WTC11 (cell line): ENCODE measurements around the gene CD74. TPM values are rescaled to one million over a fixed set of nuclear protein-coding genes. Genes with fewer than 3 reads are reported as not detected.

Experiments used
- CBFB ChIP-seq: sonication (generic); formaldehyde crosslinking; IDR thresholded peaks from 2 replicates; pipeline ENCODE4 v1.8.1; 2022; ENCODE audit warnings: mild to moderate bottlenecking, low read depth, missing genetic modification reagents
- E2F5 ChIP-seq: sonication (generic); formaldehyde crosslinking; IDR thresholded peaks from 2 replicates; pipeline ENCODE4 v1.8.1; 2022; ENCODE audit warnings: mild to moderate bottlenecking, moderate library complexity, missing genetic modification reagents
- ERG ChIP-seq: fragments of 250-450 bp; sonication (Bioruptor Pico); IDR thresholded peaks from 2 replicates; pipeline ENCODE4 v1.8.0; 2021; ENCODE audit warnings: mild to moderate bottlenecking
- FOXK1 ChIP-seq: sonication (generic); formaldehyde crosslinking; IDR thresholded peaks from 2 replicates; pipeline ENCODE4 v1.8.0; 2022; ENCODE audit warnings: mild to moderate bottlenecking, moderate library complexity, missing genetic modification reagents
- FOXP1 ChIP-seq: sonication (generic); formaldehyde crosslinking; IDR thresholded peaks from 2 replicates; pipeline ENCODE4 v1.8.0; 2022; ENCODE audit warnings: missing genetic modification reagents, mild to moderate bottlenecking, moderate library complexity, borderline replicate concordance
- GTF2I ChIP-seq: fragments of 250-450 bp; sonication (Bioruptor Pico); conservative IDR thresholded peaks from 2 replicates; pipeline ENCODE4 v1.4.0; 2021; ENCODE audit warnings: mild to moderate bottlenecking
- KAT7 ChIP-seq: sonication (generic); formaldehyde crosslinking; IDR thresholded peaks from 2 replicates; pipeline ENCODE4 v1.8.1; 2023; ENCODE audit warnings: missing genetic modification reagents, mild to moderate bottlenecking, borderline replicate concordance
- MYBL2 ChIP-seq: sonication (generic); formaldehyde crosslinking; IDR thresholded peaks from 2 replicates; pipeline ENCODE4 v1.8.1; 2023; ENCODE audit warnings: mild to moderate bottlenecking, moderate library complexity, missing genetic modification reagents
- NFE2L1 ChIP-seq: sonication (generic); formaldehyde crosslinking; IDR thresholded peaks from 2 replicates; pipeline ENCODE4 v1.8.1; 2023; ENCODE audit warnings: missing genetic modification reagents
- SMAD4 ChIP-seq: sonication (generic); formaldehyde crosslinking; IDR thresholded peaks from 2 replicates; pipeline ENCODE4 v1.8.0; 2022; ENCODE audit warnings: mild to moderate bottlenecking, missing genetic modification reagents
- TP53 ChIP-seq: sonication (generic); formaldehyde crosslinking; IDR thresholded peaks from 2 replicates; pipeline ENCODE4 v1.8.1; 2023; ENCODE audit warnings: mild to moderate bottlenecking, missing genetic modification reagents
- USF1 ChIP-seq: sonication (generic); formaldehyde crosslinking; IDR thresholded peaks from 2 replicates; pipeline ENCODE4 v1.8.0; 2022; ENCODE audit warnings: mild to moderate bottlenecking, missing genetic modification reagents
- ZBTB21 ChIP-seq: sonication (generic); formaldehyde crosslinking; IDR thresholded peaks from 2 replicates; pipeline ENCODE4 v1.8.1; 2023; ENCODE audit warnings: mild to moderate bottlenecking, missing genetic modification reagents, borderline replicate concordance
- ZNF281 ChIP-seq: sonication (generic); formaldehyde crosslinking; IDR thresholded peaks from 2 replicates; pipeline ENCODE4 v1.8.0; 2023; ENCODE audit warnings: mild to moderate bottlenecking, missing genetic modification reagents
- ZNF532 ChIP-seq: fragments of 250-450 bp; sonication (Bioruptor Pico); IDR thresholded peaks from 2 replicates; pipeline ENCODE4 v1.9.0; 2021; ENCODE audit warnings: mild to moderate bottlenecking, borderline replicate concordance
- total RNA-seq: library from RNA; stranded (reverse); gene quantifications from 3 replicates; pipeline ENCODE4 v1.2.3, GENCODE V29; 2021
- TF ChIP-seq, protein P1 (sequence below): sonication (generic); formaldehyde crosslinking; conservative IDR thresholded peaks from 2 replicates; pipeline ENCODE4 v1.8.1; 2022; ENCODE audit warnings: mild to moderate bottlenecking, missing genetic modification reagents
- TF ChIP-seq, protein P2 (sequence below): sonication (generic); formaldehyde crosslinking; IDR thresholded peaks from 2 replicates; pipeline ENCODE4 v1.8.1; 2023; ENCODE audit warnings: mild to moderate bottlenecking, missing genetic modification reagents, moderate library complexity
- TF ChIP-seq, protein P3 (sequence below): sonication (generic); formaldehyde crosslinking; IDR thresholded peaks from 2 replicates; pipeline ENCODE4 v1.8.0; 2023; ENCODE audit warnings: missing genetic modification reagents
- TF ChIP-seq, protein P4 (sequence below): fragments of 200-600 bp; IDR thresholded peaks from 2 replicates; pipeline ENCODE4 v1.8.0; 2022; ENCODE audit warnings: antibody characterized with exemption

Gene CD74
- total RNA-seq, 1 experiment from 2014 or later, result 28.2 TPM

GRCh38 chr5:150449517-150450339, 37.0 kb upstream of the CD74 start, which contains the start of gene RPS14 (continued):
- TF ChIP-seq, protein P1, sequence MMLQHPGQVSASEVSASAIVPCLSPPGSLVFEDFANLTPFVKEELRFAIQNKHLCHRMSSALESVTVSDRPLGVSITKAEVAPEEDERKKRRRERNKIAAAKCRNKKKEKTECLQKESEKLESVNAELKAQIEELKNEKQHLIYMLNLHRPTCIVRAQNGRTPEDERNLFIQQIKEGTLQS, result no peak
- TF ChIP-seq FOXK1 (CRISPR knock-in tag), result peak; percentile 95
- peak; percentile 74 for TF ChIP-seq GTF2I (CRISPR knock-in tag)
- TF ChIP-seq CBFB, result no peak
- no peak; the same call in 1 of the 2 replicates for TF ChIP-seq KAT7 (CRISPR knock-in tag)
- TF ChIP-seq FOXP1, result peak; percentile 59; the same call in 1 of the 2 replicates
- peak; percentile 75; the same call in 1 of the 2 replicates for TF ChIP-seq MYBL2 (CRISPR knock-in tag)
- TF ChIP-seq, protein P2, sequence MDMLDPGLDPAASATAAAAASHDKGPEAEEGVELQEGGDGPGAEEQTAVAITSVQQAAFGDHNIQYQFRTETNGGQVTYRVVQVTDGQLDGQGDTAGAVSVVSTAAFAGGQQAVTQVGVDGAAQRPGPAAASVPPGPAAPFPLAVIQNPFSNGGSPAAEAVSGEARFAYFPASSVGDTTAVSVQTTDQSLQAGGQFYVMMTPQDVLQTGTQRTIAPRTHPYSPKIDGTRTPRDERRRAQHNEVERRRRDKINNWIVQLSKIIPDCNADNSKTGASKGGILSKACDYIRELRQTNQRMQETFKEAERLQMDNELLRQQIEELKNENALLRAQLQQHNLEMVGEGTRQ (CRISPR knock-in tag), result peak; percentile 83
- 0 out of 2 replicates have a peak, but pooled peaks have one; percentile 39 for TF ChIP-seq ZNF532 (CRISPR knock-in tag)
- TF ChIP-seq ZNF281 (CRISPR knock-in tag), result 0 out of 2 replicates have a peak, but pooled peaks have one; percentile 44
- TF ChIP-seq USF1 (CRISPR knock-in tag), result peak; percentile 71
- TF ChIP-seq E2F5, result peak; percentile 74
- TF ChIP-seq TP53 (CRISPR knock-in tag), result no peak
- TF ChIP-seq ERG (CRISPR knock-in tag), result 0 out of 2 replicates have a peak, but pooled peaks have one; percentile 51
- TF ChIP-seq, protein P3, sequence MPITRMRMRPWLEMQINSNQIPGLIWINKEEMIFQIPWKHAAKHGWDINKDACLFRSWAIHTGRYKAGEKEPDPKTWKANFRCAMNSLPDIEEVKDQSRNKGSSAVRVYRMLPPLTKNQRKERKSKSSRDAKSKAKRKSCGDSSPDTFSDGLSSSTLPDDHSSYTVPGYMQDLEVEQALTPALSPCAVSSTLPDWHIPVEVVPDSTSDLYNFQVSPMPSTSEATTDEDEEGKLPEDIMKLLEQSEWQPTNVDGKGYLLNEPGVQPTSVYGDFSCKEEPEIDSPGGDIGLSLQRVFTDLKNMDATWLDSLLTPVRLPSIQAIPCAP, result 0 out of 2 replicates have a peak, but pooled peaks have one; percentile 51
- TF ChIP-seq ZBTB21, result no peak
- no peak for TF ChIP-seq SMAD4 (CRISPR knock-in tag)
- TF ChIP-seq, protein P4, sequence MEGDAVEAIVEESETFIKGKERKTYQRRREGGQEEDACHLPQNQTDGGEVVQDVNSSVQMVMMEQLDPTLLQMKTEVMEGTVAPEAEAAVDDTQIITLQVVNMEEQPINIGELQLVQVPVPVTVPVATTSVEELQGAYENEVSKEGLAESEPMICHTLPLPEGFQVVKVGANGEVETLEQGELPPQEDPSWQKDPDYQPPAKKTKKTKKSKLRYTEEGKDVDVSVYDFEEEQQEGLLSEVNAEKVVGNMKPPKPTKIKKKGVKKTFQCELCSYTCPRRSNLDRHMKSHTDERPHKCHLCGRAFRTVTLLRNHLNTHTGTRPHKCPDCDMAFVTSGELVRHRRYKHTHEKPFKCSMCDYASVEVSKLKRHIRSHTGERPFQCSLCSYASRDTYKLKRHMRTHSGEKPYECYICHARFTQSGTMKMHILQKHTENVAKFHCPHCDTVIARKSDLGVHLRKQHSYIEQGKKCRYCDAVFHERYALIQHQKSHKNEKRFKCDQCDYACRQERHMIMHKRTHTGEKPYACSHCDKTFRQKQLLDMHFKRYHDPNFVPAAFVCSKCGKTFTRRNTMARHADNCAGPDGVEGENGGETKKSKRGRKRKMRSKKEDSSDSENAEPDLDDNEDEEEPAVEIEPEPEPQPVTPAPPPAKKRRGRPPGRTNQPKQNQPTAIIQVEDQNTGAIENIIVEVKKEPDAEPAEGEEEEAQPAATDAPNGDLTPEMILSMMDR, result peak; percentile 92
- TF ChIP-seq NFE2L1 (CRISPR knock-in tag), result no peak
